ENCODE data around the gene NINL. TPM values are rescaled to one million over a fixed set of nuclear protein-coding genes. Genes with fewer than 3 reads are reported as not detected.

Gene NINL
- total and polyA plus RNA-seq, 4 donors, result 1.9 to 3.6 (median 2.8) TPM

DNA sequence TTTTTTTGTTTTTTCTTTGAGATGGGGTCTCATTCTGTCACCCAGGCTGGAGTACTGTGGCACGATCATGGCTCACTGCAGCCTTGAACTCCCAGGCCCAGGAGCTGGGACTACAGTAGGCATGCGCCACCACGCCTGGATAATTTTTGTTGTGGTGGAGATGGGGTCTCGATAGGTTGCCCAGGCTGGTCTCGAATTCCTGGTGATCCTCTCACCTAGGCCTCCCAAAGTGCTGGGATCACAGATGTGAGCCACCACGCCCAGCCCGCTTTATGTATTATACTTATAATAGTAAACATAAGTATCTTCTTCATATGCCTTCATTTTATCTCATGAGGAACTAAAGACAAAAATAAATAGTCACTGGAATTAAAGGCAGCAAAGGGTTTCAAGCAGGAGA lies 114.3 kb downstream of the NINL start:
- no peaks in the 10 kb centered on the region for H3K4me1 ChIP-seq (ENCODE audit: control insufficient read depth in 4 of 4, insufficient read depth in 4 of 4, low read length in 3 of 4)
- no peaks in the 10 kb centered on the region for H3K9me3 ChIP-seq (ENCODE audit: control insufficient read depth in 4 of 4, low read length in 3 of 4)
- no peak for DNase-seq (ENCODE audit: low spot score)
- H3K27me3 ChIP-seq (ENCODE audit: control insufficient read depth in 4 of 4, insufficient read depth in 4 of 4, low read length in 3 of 4), result no peaks in the 10 kb centered on the region
- no peak overlapping the region for H3K27ac ChIP-seq (ENCODE audit: low read depth in 1 of 2, low read length in 2 of 2)
- no peak overlapping the region for H3K9ac ChIP-seq (ENCODE audit: low read depth in 1 of 2, low read length in 2 of 2)
- peaks cover 0 to 31% (median 17%) of the 10 kb centered on the region in 4 donors for H3K36me3 ChIP-seq (ENCODE audit: control insufficient read depth in 4 of 4, insufficient read depth in 3 of 4, low read depth in 1 of 4, low read length in 3 of 4)
- no peak overlapping the region for H3K4me3 ChIP-seq (ENCODE audit: low read depth in 1 of 3, low read length in 3 of 3)
- TF ChIP-seq FOXA1 (IDR thresholded peaks at IDR 0.05), result no peak
- TF ChIP-seq SP1 (IDR thresholded peaks at IDR 0.05), result no peak
- 94% methylated on average over 7 of the region's 7 CpGs for WGBS

DNA sequence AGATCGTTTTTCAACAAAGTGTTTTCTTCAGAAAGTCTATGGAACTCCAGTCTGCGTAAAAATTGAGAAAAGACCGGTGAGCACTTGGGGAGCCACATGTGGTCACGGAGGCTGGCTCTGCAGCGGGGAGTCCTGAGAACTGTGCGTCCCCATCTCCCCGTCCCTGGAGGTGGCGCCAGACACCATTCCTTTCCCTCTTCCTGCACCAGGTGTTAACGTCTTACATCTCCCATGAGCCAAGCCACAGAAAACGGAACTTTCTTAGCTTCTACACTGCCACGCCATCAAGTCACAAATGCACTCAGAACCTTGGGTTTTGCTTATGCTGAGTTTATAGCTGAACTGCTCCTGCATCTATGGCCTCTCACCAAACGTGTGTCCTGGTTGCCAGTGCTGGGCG lies 115.3 kb downstream of the NINL start:
- Histone ChIP-seq H3K27ac (ENCODE audit: low read depth in 1 of 2, low read length in 2 of 2) (no peak overlapping the region), H3K4me3 (ENCODE audit: low read depth in 1 of 3, low read length in 3 of 3) (no peak overlapping the region), H3K27me3 (ENCODE audit: control insufficient read depth in 4 of 4, insufficient read depth in 4 of 4, low read length in 3 of 4) (no peaks in the 10 kb centered on the region), H3K36me3 (ENCODE audit: control insufficient read depth in 4 of 4, insufficient read depth in 3 of 4, low read depth in 1 of 4, low read length in 3 of 4) (peaks cover 1 to 37% (median 19%) of the 10 kb centered on the region in 4 donors), H3K9me3 (ENCODE audit: control insufficient read depth in 4 of 4, low read length in 3 of 4) (no peaks in the 10 kb centered on the region), H3K4me1 (ENCODE audit: control insufficient read depth in 4 of 4, insufficient read depth in 4 of 4, low read length in 3 of 4) (no peaks in the 10 kb centered on the region), H3K9ac (ENCODE audit: low read depth in 1 of 2, low read length in 2 of 2) (no peak overlapping the region)
- TF ChIP-seq HNF4A (conservative IDR thresholded peaks at IDR 0.05), result no peak
- TF ChIP-seq RAD21 (IDR thresholded peaks at IDR 0.05), result peak; percentile 81 to 86
- no peak for TF ChIP-seq TAF1 (conservative IDR thresholded peaks at IDR 0.05)
- no peak for TF ChIP-seq EGR1 (IDR thresholded peaks at IDR 0.05; ENCODE audit: low read depth in 2 of 2)
- TF ChIP-seq CTCF (IDR thresholded peaks at IDR 0.05; ENCODE audit: low read depth, low read length, missing input control), result peak; percentile 53
- TF ChIP-seq REST (IDR thresholded peaks at IDR 0.05), result no peak
- DNase-seq (ENCODE audit: low spot score), result peak; percentile 48
- WGBS, result 80% methylated on average over 13 of the region's 13 CpGs

- no peaks in the 10 kb centered on the region for H3K27me3 ChIP-seq (ENCODE audit: control insufficient read depth in 4 of 4, insufficient read depth in 4 of 4, low read length in 3 of 4)
- no peak for DNase-seq (ENCODE audit: low spot score)
- no peaks in the 10 kb centered on the region for H3K4me1 ChIP-seq (ENCODE audit: control insufficient read depth in 4 of 4, insufficient read depth in 4 of 4, low read length in 3 of 4)
- TF ChIP-seq, protein P1, sequence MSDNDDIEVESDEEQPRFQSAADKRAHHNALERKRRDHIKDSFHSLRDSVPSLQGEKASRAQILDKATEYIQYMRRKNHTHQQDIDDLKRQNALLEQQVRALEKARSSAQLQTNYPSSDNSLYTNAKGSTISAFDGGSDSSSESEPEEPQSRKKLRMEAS (IDR thresholded peaks at IDR 0.05), result no peak
- no peak for TF ChIP-seq REST (IDR thresholded peaks at IDR 0.05)
- TF ChIP-seq YY1 (IDR thresholded peaks at IDR 0.05), result no peak
- H3K27ac ChIP-seq (ENCODE audit: low read depth in 1 of 2, low read length in 2 of 2), result no peak overlapping the region
- peaks cover 1 to 42% (median 21%) of the 10 kb centered on the region in 4 donors for H3K36me3 ChIP-seq (ENCODE audit: control insufficient read depth in 4 of 4, insufficient read depth in 3 of 4, low read depth in 1 of 4, low read length in 3 of 4)
- WGBS, result 93% methylated on average over 13 of the region's 13 CpGs
- no peak overlapping the region for H3K4me3 ChIP-seq (ENCODE audit: low read depth in 1 of 3, low read length in 3 of 3)
- no peak overlapping the region for H3K9ac ChIP-seq (ENCODE audit: low read depth in 1 of 2, low read length in 2 of 2)
- no peaks in the 10 kb centered on the region for H3K9me3 ChIP-seq (ENCODE audit: control insufficient read depth in 4 of 4, low read length in 3 of 4)
Observed at GRCh38 chr20:25469558-25469957, 115.8 kb downstream of the NINL start.

All from liver (tissue), 9 donors.